ENCODE measurements around the gene FAM13C.

Gene FAM13C

GRCh38 chr10:59272061-59272460 lies 90.3 kb downstream of the FAM13C start:
- Histone ChIP-seq H3K9me3 (ENCODE audit: control insufficient read depth, insufficient read depth, low read depth, low read length) (no peaks in the 10 kb centered on the region), H3K4me1 (ENCODE audit: control insufficient read depth, insufficient read depth, low read length) (no peaks in the 10 kb centered on the region), H3K4me3 (ENCODE audit: low read depth, low read length) (no peak overlapping the region), H3K36me3 (ENCODE audit: control insufficient read depth in 2 of 2, insufficient read depth in 1 of 2, low read length in 2 of 2) (peaks cover 0 to 3% of the 10 kb centered on the region in 2 experiments; a peak in 1 of 3 replicates), H3K27ac (ENCODE audit: extremely low read depth, low read depth, low read length) (no peak overlapping the region)
- TF ChIP-seq ZNF350 (tag by site-specific recombination; IDR thresholded peaks at IDR 0.05) = no peak
- TF ChIP-seq ZSCAN5A (tag by site-specific recombination; IDR thresholded peaks at IDR 0.05) = no peak
- TF ChIP-seq ZNF544 (tag by site-specific recombination; IDR thresholded peaks at IDR 0.05) = no peak
- TF ChIP-seq ZNF529 (tag by site-specific recombination; IDR thresholded peaks at IDR 0.05; ENCODE audit: insufficient replicate concordance) = no peak
- TF ChIP-seq, protein P1, sequence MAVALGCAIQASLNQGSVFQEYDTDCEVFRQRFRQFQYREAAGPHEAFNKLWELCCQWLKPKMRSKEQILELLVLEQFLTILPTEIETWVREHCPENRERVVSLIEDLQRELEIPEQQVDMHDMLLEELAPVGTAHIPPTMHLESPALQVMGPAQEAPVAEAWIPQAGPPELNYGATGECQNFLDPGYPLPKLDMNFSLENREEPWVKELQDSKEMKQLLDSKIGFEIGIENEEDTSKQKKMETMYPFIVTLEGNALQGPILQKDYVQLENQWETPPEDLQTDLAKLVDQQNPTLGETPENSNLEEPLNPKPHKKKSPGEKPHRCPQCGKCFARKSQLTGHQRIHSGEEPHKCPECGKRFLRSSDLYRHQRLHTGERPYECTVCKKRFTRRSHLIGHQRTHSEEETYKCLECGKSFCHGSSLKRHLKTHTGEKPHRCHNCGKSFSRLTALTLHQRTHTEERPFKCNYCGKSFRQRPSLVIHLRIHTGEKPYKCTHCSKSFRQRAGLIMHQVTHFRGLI (tag by site-specific recombination; IDR thresholded peaks at IDR 0.05) = no peak
- TF ChIP-seq ZNF274 (IDR thresholded peaks at IDR 0.05; ENCODE audit: low read length) = no peak
- TF ChIP-seq ZNF274 (tag by site-specific recombination; IDR thresholded peaks at IDR 0.05; ENCODE audit: borderline replicate concordance) = no peak
- TF ChIP-seq, protein P2, sequence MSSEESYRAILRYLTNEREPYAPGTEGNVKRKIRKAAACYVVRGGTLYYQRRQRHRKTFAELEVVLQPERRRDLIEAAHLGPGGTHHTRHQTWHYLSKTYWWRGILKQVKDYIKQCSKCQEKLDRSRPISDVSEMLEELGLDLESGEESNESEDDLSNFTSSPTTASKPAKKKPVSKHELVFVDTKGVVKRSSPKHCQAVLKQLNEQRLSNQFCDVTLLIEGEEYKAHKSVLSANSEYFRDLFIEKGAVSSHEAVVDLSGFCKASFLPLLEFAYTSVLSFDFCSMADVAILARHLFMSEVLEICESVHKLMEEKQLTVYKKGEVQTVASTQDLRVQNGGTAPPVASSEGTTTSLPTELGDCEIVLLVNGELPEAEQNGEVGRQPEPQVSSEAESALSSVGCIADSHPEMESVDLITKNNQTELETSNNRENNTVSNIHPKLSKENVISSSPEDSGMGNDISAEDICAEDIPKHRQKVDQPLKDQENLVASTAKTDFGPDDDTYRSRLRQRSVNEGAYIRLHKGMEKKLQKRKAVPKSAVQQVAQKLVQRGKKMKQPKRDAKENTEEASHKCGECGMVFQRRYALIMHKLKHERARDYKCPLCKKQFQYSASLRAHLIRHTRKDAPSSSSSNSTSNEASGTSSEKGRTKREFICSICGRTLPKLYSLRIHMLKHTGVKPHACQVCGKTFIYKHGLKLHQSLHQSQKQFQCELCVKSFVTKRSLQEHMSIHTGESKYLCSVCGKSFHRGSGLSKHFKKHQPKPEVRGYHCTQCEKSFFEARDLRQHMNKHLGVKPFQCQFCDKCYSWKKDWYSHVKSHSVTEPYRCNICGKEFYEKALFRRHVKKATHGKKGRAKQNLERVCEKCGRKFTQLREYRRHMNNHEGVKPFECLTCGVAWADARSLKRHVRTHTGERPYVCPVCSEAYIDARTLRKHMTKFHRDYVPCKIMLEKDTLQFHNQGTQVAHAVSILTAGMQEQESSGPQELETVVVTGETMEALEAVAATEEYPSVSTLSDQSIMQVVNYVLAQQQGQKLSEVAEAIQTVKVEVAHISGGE (tag by site-specific recombination; conservative IDR thresholded peaks at IDR 0.05; ENCODE audit: low read depth) = no peak
- no peak for TF ChIP-seq ZBTB17 (tag by site-specific recombination; IDR thresholded peaks at IDR 0.05)
- no peak for TF ChIP-seq ZNF610 (tag by site-specific recombination; IDR thresholded peaks at IDR 0.05; ENCODE audit: borderline replicate concordance)
- TF ChIP-seq ZNF202 (tag by site-specific recombination; IDR thresholded peaks at IDR 0.05; ENCODE audit: borderline replicate concordance) = no peak
- no peak for TF ChIP-seq ZNF335 (tag by site-specific recombination; conservative IDR thresholded peaks at IDR 0.05)
- no peak for TF ChIP-seq MEIS1 (CRISPR knock-in tag; IDR thresholded peaks at IDR 0.05; ENCODE audit: borderline replicate concordance)
- no peak for TF ChIP-seq ZNF76 (tag by site-specific recombination; IDR thresholded peaks at IDR 0.05; ENCODE audit: borderline replicate concordance, low read depth)
- TF ChIP-seq ZNF133 (tag by site-specific recombination; IDR thresholded peaks at IDR 0.05) = no peak
- no peak for TF ChIP-seq ZSCAN23 (tag by site-specific recombination; IDR thresholded peaks at IDR 0.05)
- TF ChIP-seq ZNF776 (tag by site-specific recombination; IDR thresholded peaks at IDR 0.05; ENCODE audit: borderline replicate concordance) = no peak
- TF ChIP-seq PRDM2 (tag by site-specific recombination; IDR thresholded peaks at IDR 0.05; ENCODE audit: borderline replicate concordance) = no peak
- CTCF ChIA-PET = no interaction called here
- POLR2A ChIA-PET = no interaction called here

All from HEK293 (cell line).